ENCODE data around the gene GADD45B. TPM values are rescaled to one million over a fixed set of nuclear protein-coding genes. Genes with fewer than 3 reads are reported as not detected.
"Not testable (repeated sequence)": the region's sequence is repeated elsewhere in the genome, so short reads cannot be mapped to it uniquely, and the experiment has no call there.

The GADD45B gene
- total and polyA plus RNA-seq, 2 donors (not counting 1 experiment from before 2014, with no cell fraction given), result 32.5 to 61.7 TPM

GRCh38 chr19:2516727-2517126, 40.8 kb downstream of the GADD45B start:
- no peak overlapping the region for H3K4me2 ChIP-seq (ENCODE audit: extremely low read depth, insufficient read depth, low read length)
- DNase-seq (ENCODE audit: low read depth in 2 of 2), result no peak
- no peak for TF ChIP-seq EZH2 (IDR thresholded peaks at IDR 0.05; ENCODE audit: low read length, missing control alignments)
- TF ChIP-seq, protein P1, sequence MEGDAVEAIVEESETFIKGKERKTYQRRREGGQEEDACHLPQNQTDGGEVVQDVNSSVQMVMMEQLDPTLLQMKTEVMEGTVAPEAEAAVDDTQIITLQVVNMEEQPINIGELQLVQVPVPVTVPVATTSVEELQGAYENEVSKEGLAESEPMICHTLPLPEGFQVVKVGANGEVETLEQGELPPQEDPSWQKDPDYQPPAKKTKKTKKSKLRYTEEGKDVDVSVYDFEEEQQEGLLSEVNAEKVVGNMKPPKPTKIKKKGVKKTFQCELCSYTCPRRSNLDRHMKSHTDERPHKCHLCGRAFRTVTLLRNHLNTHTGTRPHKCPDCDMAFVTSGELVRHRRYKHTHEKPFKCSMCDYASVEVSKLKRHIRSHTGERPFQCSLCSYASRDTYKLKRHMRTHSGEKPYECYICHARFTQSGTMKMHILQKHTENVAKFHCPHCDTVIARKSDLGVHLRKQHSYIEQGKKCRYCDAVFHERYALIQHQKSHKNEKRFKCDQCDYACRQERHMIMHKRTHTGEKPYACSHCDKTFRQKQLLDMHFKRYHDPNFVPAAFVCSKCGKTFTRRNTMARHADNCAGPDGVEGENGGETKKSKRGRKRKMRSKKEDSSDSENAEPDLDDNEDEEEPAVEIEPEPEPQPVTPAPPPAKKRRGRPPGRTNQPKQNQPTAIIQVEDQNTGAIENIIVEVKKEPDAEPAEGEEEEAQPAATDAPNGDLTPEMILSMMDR (conservative IDR thresholded peaks at IDR 0.05 in 1 of 2, IDR thresholded peaks at IDR 0.05 in 1 of 2; ENCODE audit: low read depth in 1 of 2, low read length in 2 of 2), result no peak
- H4K20me1 ChIP-seq (ENCODE audit: control insufficient read depth, extremely low read depth, insufficient read depth, low read length), result no peaks in the 10 kb centered on the region
- no peaks in the 10 kb centered on the region for H3K9me3 ChIP-seq (ENCODE audit: control insufficient read depth, insufficient read depth, low read depth, low read length)
- H3K4me3 ChIP-seq (replicated peaks in 1 of 4; ENCODE audit: control extremely low read depth in 1 of 4, insufficient read depth in 1 of 4, low read depth in 3 of 4, low read length in 4 of 4), result no peak overlapping the region
- no peaks in the 10 kb centered on the region for H3K4me1 ChIP-seq (ENCODE audit: control insufficient read depth, extremely low read depth, insufficient read depth, low read length)
- H3K79me2 ChIP-seq (ENCODE audit: control insufficient read depth, insufficient read depth, low read length), result no peaks in the 10 kb centered on the region
- H2AFZ ChIP-seq (ENCODE audit: low read length), result no peak overlapping the region
- no peaks in the 10 kb centered on the region for H3K27me3 ChIP-seq (ENCODE audit: control insufficient read depth, insufficient read depth, low read length)
- no peak overlapping the region for H3K27ac ChIP-seq (ENCODE audit: insufficient read depth, low read length)
- H3K36me3 ChIP-seq (ENCODE audit: control insufficient read depth, insufficient read depth, low read length), result no peaks in the 10 kb centered on the region
- no peak overlapping the region for H3K9ac ChIP-seq (ENCODE audit: insufficient read depth, low read length)

GRCh38 chr19:2517881-2518601, 42.1 kb downstream of the GADD45B start:
- peak in 1 of 2 donors; percentile 84 for DNase-seq (ENCODE audit: low read depth in 2 of 2)

GRCh38 chr19:2518856-2519255, 42.9 kb downstream of the GADD45B start:
- not testable (repeated sequence) for H3K4me1 ChIP-seq (ENCODE audit: control insufficient read depth, extremely low read depth, insufficient read depth, low read length); H3K36me3 ChIP-seq (ENCODE audit: control insufficient read depth, insufficient read depth, low read length); H3K27me3 ChIP-seq (ENCODE audit: control insufficient read depth, insufficient read depth, low read length); H4K20me1 ChIP-seq (ENCODE audit: control insufficient read depth, extremely low read depth, insufficient read depth, low read length); H3K4me2 ChIP-seq (ENCODE audit: extremely low read depth, insufficient read depth, low read length); H2AFZ ChIP-seq (ENCODE audit: low read length); H3K79me2 ChIP-seq (ENCODE audit: control insufficient read depth, insufficient read depth, low read length); H3K9ac ChIP-seq (ENCODE audit: insufficient read depth, low read length); H3K27ac ChIP-seq (ENCODE audit: insufficient read depth, low read length); H3K4me3 ChIP-seq (replicated peaks in 1 of 4; ENCODE audit: control extremely low read depth in 1 of 4, insufficient read depth in 1 of 4, low read depth in 3 of 4, low read length in 4 of 4); H3K9me3 ChIP-seq (ENCODE audit: control insufficient read depth, insufficient read depth, low read depth, low read length)
- peak in 1 of 2 donors; percentile 47 for DNase-seq (ENCODE audit: low read depth in 2 of 2)

More at GRCh38 chr19:2517881-2518601, 42.1 kb downstream of the GADD45B start:
- TF ChIP-seq, protein P1 (conservative IDR thresholded peaks at IDR 0.05 in 1 of 2, IDR thresholded peaks at IDR 0.05 in 1 of 2; ENCODE audit: low read depth in 1 of 2, low read length in 2 of 2), result no peak
- TF ChIP-seq EZH2 (IDR thresholded peaks at IDR 0.05; ENCODE audit: low read length, missing control alignments), result no peak
- no peak overlapping the region for H3K4me2 ChIP-seq (ENCODE audit: extremely low read depth, insufficient read depth, low read length)
- H3K79me2 ChIP-seq (ENCODE audit: control insufficient read depth, insufficient read depth, low read length), result no peaks in the 10 kb centered on the region
- H4K20me1 ChIP-seq (ENCODE audit: control insufficient read depth, extremely low read depth, insufficient read depth, low read length), result no peaks in the 10 kb centered on the region
- no peak overlapping the region for H2AFZ ChIP-seq (ENCODE audit: low read length)
- H3K27ac ChIP-seq (ENCODE audit: insufficient read depth, low read length), result no peak overlapping the region
- H3K9ac ChIP-seq (ENCODE audit: insufficient read depth, low read length), result no peak overlapping the region
- H3K27me3 ChIP-seq (ENCODE audit: control insufficient read depth, insufficient read depth, low read length), result no peaks in the 10 kb centered on the region
- no peaks in the 10 kb centered on the region for H3K9me3 ChIP-seq (ENCODE audit: control insufficient read depth, insufficient read depth, low read depth, low read length)
- H3K4me3 ChIP-seq (replicated peaks in 1 of 4; ENCODE audit: control extremely low read depth in 1 of 4, insufficient read depth in 1 of 4, low read depth in 3 of 4, low read length in 4 of 4), result no peak overlapping the region
- H3K4me1 ChIP-seq (ENCODE audit: control insufficient read depth, extremely low read depth, insufficient read depth, low read length), result no peaks in the 10 kb centered on the region
- no peaks in the 10 kb centered on the region for H3K36me3 ChIP-seq (ENCODE audit: control insufficient read depth, insufficient read depth, low read length)

Data from fibroblast of lung (primary cell).